Measurements from ENCODE around the gene FDCSP. TPM values are rescaled to one million over a fixed set of nuclear protein-coding genes. Genes with fewer than 3 reads are reported as not detected.

Gene FDCSP
- total and polyA plus RNA-seq, 9 of the 15 experiments (the other 6 are each of a cell fraction or from before 2014, with no cell fraction given) = not detected

DNA sequence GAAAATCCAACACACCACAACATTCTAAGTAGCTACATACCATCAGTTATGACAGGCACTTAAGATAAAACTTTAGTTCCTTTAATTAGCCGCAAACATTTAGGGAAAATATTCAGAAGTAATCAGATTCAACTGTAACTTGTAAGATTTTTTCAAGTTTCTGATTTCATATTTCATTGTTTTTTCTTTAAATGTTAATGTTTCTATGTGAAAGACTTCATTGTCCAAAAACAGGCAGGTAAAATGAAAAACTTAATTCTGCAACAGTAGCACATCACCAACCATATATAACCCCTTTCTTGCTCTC lies 42.0 kb upstream of the FDCSP start (continued):
- TF ChIP-seq, protein P1, sequence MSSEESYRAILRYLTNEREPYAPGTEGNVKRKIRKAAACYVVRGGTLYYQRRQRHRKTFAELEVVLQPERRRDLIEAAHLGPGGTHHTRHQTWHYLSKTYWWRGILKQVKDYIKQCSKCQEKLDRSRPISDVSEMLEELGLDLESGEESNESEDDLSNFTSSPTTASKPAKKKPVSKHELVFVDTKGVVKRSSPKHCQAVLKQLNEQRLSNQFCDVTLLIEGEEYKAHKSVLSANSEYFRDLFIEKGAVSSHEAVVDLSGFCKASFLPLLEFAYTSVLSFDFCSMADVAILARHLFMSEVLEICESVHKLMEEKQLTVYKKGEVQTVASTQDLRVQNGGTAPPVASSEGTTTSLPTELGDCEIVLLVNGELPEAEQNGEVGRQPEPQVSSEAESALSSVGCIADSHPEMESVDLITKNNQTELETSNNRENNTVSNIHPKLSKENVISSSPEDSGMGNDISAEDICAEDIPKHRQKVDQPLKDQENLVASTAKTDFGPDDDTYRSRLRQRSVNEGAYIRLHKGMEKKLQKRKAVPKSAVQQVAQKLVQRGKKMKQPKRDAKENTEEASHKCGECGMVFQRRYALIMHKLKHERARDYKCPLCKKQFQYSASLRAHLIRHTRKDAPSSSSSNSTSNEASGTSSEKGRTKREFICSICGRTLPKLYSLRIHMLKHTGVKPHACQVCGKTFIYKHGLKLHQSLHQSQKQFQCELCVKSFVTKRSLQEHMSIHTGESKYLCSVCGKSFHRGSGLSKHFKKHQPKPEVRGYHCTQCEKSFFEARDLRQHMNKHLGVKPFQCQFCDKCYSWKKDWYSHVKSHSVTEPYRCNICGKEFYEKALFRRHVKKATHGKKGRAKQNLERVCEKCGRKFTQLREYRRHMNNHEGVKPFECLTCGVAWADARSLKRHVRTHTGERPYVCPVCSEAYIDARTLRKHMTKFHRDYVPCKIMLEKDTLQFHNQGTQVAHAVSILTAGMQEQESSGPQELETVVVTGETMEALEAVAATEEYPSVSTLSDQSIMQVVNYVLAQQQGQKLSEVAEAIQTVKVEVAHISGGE (CRISPR knock-in tag; IDR thresholded peaks at IDR 0.05) = no peak
- TF ChIP-seq, protein P2, sequence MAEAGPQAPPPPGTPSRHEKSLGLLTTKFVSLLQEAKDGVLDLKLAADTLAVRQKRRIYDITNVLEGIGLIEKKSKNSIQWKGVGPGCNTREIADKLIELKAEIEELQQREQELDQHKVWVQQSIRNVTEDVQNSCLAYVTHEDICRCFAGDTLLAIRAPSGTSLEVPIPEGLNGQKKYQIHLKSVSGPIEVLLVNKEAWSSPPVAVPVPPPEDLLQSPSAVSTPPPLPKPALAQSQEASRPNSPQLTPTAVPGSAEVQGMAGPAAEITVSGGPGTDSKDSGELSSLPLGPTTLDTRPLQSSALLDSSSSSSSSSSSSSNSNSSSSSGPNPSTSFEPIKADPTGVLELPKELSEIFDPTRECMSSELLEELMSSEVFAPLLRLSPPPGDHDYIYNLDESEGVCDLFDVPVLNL (CRISPR knock-in tag; IDR thresholded peaks at IDR 0.05; ENCODE audit: low read depth) = no peak
- TF ChIP-seq ZNF561 (CRISPR knock-in tag; conservative IDR thresholded peaks at IDR 0.05) = no peak
- TF ChIP-seq NFXL1 (CRISPR knock-in tag; IDR thresholded peaks at IDR 0.05) = no peak
- TF ChIP-seq PURB (CRISPR knock-in tag; IDR thresholded peaks at IDR 0.05; ENCODE audit: low read depth) = no peak
- TF ChIP-seq, protein P3, sequence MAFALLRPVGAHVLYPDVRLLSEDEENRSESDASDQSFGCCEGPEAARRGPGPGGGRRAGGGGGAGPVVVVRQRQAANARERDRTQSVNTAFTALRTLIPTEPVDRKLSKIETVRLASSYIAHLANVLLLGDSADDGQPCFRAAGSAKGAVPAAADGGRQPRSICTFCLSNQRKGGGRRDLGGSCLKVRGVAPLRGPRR (CRISPR knock-in tag; IDR thresholded peaks at IDR 0.05) = no peak
- TF ChIP-seq, protein P4, sequence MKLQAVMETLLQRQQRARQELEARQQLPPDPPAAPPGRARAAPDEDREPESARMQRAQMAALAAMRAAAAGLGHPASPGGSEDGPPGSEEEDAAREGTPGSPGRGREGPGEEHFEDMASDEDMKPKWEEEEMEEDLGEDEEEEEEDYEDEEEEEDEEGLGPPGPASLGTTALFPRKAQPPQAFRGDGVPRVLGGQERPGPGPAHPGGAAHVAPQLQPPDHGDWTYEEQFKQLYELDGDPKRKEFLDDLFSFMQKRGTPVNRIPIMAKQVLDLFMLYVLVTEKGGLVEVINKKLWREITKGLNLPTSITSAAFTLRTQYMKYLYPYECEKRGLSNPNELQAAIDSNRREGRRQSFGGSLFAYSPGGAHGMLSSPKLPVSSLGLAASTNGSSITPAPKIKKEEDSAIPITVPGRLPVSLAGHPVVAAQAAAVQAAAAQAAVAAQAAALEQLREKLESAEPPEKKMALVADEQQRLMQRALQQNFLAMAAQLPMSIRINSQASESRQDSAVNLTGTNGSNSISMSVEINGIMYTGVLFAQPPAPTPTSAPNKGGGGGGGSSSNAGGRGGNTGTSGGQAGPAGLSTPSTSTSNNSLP (IDR thresholded peaks at IDR 0.05; ENCODE audit: borderline replicate concordance, low read depth, low read length) = no peak
- TF ChIP-seq SMAD3 (CRISPR knock-in tag; conservative IDR thresholded peaks at IDR 0.05) = no peak
- TF ChIP-seq POLR2A (conservative IDR thresholded peaks at IDR 0.05) = no peak
- TF ChIP-seq U2AF2 (optimal IDR thresholded peaks at IDR 0.05; ENCODE audit: low read depth, low read length) = no peak

Data from K562 (cell line).